K562 (cell line): ENCODE data around the gene MPZL1. TPM values are rescaled to one million over a fixed set of nuclear protein-coding genes. Genes with fewer than 3 reads are reported as not detected.

ENCODE experiments used
- BCOR ChIP-seq: fragments of 450-650 bp; IDR thresholded peaks from 2 replicates; pipeline ENCODE4 v1.6.1; 2016
- CBFB ChIP-seq: sonication (generic); formaldehyde crosslinking; IDR thresholded peaks from 2 replicates; pipeline ENCODE4 v1.4.0; 2020; ENCODE audit warnings: mild to moderate bottlenecking, missing genetic modification reagents
- ESRRA ChIP-seq: fragments of 450-650 bp; IDR thresholded peaks from 2 replicates; pipeline ENCODE4 v1.6.1; 2014; ENCODE audit warnings: low read depth, mild to moderate bottlenecking, moderate library complexity, borderline replicate concordance
- ETV5 ChIP-seq: sonication (generic); formaldehyde crosslinking; IDR thresholded peaks from 2 replicates; pipeline ENCODE4 v1.4.0; 2020; ENCODE audit warnings: low read depth, mild to moderate bottlenecking, missing genetic modification reagents
- FOXK2 ChIP-seq, 2 experiments: fragments of 450-650 bp; IDR thresholded peaks in 1 of 2; conservative IDR thresholded peaks in 1 of 2; 2 replicates each; pipeline ENCODE4 v1.6.1; 2016; ENCODE audit warnings: low read depth in 2 of 2, mild to moderate bottlenecking in 1 of 2
- GABPA ChIP-seq: fragments of 200-800 bp; sonication (Bioruptor generic); conservative IDR thresholded peaks from 2 replicates; pipeline ENCODE4 v1.6.1; 2016; ENCODE audit warnings: low read depth, missing genetic modification characterization, missing compliant biosample characterization
- HDAC2 ChIP-seq: fragments of 450-650 bp; IDR thresholded peaks from 2 replicates; pipeline ENCODE4 v1.6.1; 2016; ENCODE audit warnings: mild to moderate bottlenecking
- IFI16 ChIP-seq: fragments of 250-450 bp; sonication (Bioruptor Pico); IDR thresholded peaks from 2 replicates; pipeline ENCODE4 v2.1.2; 2022; ENCODE audit warnings: mild to moderate bottlenecking, inconsistent platforms
- MEF2A ChIP-seq: IDR thresholded peaks from 2 replicates; pipeline ENCODE4 v1.6.1; 2011; ENCODE audit warnings: low read depth, mild to moderate bottlenecking, low read length, moderate library complexity; ENCODE audit not compliant: control insufficient read depth
- MTA2 ChIP-seq: fragments of 450-650 bp; IDR thresholded peaks from 2 replicates; pipeline ENCODE4 v1.6.1; 2016; ENCODE audit warnings: low read depth
- NCOR1 ChIP-seq: fragments of 450-650 bp; IDR thresholded peaks from 2 replicates; pipeline ENCODE4 v1.6.1; 2016; ENCODE audit warnings: mild to moderate bottlenecking, moderate library complexity
- POLR2A ChIP-seq: fragments of 450-650 bp; conservative IDR thresholded peaks from 2 replicates; pipeline ENCODE4 v1.6.1; 2016
- RBBP5 ChIP-seq: fragments of 200-600 bp; sonication (generic); IDR thresholded peaks from 2 replicates; pipeline ENCODE4 v1.6.1; 2012; ENCODE audit warnings: borderline replicate concordance, mild to moderate bottlenecking, low read length, control low read depth, inconsistent platforms; ENCODE audit not compliant: insufficient read depth, poor library complexity, severe bottlenecking
- ZNF134 ChIP-seq: fragments of 250-450 bp; sonication (Bioruptor Pico); conservative IDR thresholded peaks from 2 replicates; pipeline ENCODE4 v1.4.0; 2020
- ZNF3 ChIP-seq: fragments of 250-450 bp; sonication (Bioruptor Pico); IDR thresholded peaks from 2 replicates; pipeline ENCODE4 v1.5.0; 2021; ENCODE audit warnings: mild to moderate bottlenecking, moderate library complexity
- ZNF561 ChIP-seq: fragments of 450-650 bp; formaldehyde crosslinking; conservative IDR thresholded peaks from 2 replicates; pipeline ENCODE4 v1.4.0; 2020; ENCODE audit warnings: mild to moderate bottlenecking, moderate library complexity
- ZNF583 ChIP-seq: fragments of 250-450 bp; sonication (Bioruptor Pico); IDR thresholded peaks from 2 replicates; pipeline ENCODE4 v1.4.0; 2020
- ZNF696 ChIP-seq: fragments of 250-450 bp; sonication (Bioruptor Pico); conservative IDR thresholded peaks from 2 replicates; pipeline ENCODE4 v1.4.0; 2020; ENCODE audit warnings: mild to moderate bottlenecking, moderate library complexity
- polyA plus RNA-seq, 8 experiments: library from polyadenylated mRNA; depleted of rRNA in 4 of 8; stranded (reverse) in 5 of 8; unstranded in 3 of 8; fragments of >200 nt; fragmentation: Nextera tagmentation in 2 of 8; fragmentation: Illumina TruSeq in 1 of 8; extraction: Ambion mirVana in 2 of 8; extraction: Trizol in 1 of 8; gene quantifications; 2 replicates each; pipeline versions ENCODE4 v1.2.1 to v1.2.3, GENCODE V29; 2011 to 2014; ENCODE audit warnings: inconsistent platforms in 1 of 8, missing spikeins in 1 of 8
- total RNA-seq, 7 experiments: library from RNA; depleted of rRNA in 6 of 7; stranded (reverse); fragments of >200 nt in 6 of 7; fragmentation: Illumina TruSeq in 2 of 7; extraction: Trizol in 2 of 7; gene quantifications; 2 replicates each; pipeline versions ENCODE4 v1.2.1 to v1.2.3, GENCODE V29; 2011 to 2021; ENCODE audit warnings: low replicate concordance in 1 of 7
- TF ChIP-seq, protein P1 (sequence below): fragments of 250-450 bp; sonication (Bioruptor Pico); IDR thresholded peaks from 2 replicates; pipeline ENCODE4 v1.9.0; 2021; ENCODE audit warnings: mild to moderate bottlenecking, inconsistent platforms
- TF ChIP-seq, protein P2 (sequence below): fragments of 450-650 bp; formaldehyde crosslinking; IDR thresholded peaks from 2 replicates; pipeline ENCODE4 v1.4.0; 2022; ENCODE audit warnings: missing genetic modification characterization
- TF ChIP-seq, protein P3 (sequence below): fragments of 250-450 bp; sonication (Bioruptor Pico); IDR thresholded peaks from 2 replicates; pipeline ENCODE4 v1.5.1; 2021; ENCODE audit warnings: mild to moderate bottlenecking
- TF ChIP-seq, protein P4 (sequence below), 2 experiments: fragments of 450-650 bp; IDR thresholded peaks; 2 replicates each; pipeline ENCODE4 v1.6.1; 2016

MPZL1 gene
- total and polyA plus RNA-seq, 9 of the 15 experiments (the other 6 are each of a cell fraction or from before 2014, with no cell fraction given), result 14.5 to 153 (median 66.5) TPM

DNA sequence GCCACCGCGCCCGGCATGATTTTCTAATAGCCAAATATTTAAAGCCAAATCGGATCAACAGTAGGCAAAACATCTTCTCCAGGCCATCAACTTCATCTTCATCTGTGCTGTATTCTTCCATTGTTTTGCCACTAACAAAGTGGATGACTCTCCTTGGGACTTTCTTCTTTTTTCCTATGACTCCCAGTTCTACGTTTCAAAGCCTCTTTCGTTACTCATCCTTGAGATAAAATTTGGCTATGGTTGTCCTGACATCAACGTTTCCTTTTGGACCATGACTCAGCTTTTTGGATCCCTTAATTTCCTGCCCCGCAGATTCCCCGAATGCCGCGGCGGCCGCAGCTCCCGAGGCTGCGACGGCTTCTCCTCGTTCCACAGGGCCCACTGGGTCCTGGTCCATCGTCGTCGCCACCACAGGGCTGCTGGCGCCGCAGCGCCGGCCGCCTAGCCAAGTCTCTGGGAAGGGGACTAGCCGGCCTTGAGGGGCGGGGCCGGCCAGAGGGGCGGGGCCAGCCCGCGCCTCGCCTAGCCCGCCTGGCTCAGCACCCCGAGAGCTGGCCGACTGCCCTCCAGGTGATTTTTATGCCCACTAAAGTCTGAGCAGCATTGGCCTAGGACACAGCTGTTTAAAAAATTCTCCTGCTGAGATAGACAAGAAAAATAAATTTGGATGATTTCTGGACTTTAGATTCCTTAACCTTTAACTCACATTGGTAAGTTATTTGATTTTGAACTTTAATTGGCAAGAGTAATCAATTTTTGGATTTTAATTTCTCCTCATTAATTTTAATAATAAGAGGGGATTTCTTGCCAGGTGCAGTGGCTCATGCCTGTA is 98.3 kb downstream of the MPZL1 start (continued):
- TF ChIP-seq ZNF134 (CRISPR knock-in tag) (0 out of 2 replicates have a peak, but pooled peaks have one; percentile 17), ZNF561 (CRISPR knock-in tag) (0 out of 2 replicates have a peak, but pooled peaks have one; percentile 38), NCOR1 (0 out of 2 replicates have a peak, but pooled peaks have one; percentile 3), ZNF583 (peak; percentile 88), HDAC2 (peak; percentile 20; the same call in 1 of the 2 replicates), MEF2A (peak; percentile 84; the same call in 1 of the 2 replicates), POLR2A (peak; percentile 74), BCOR (peak; percentile 46; the same call in 1 of the 2 replicates), FOXK2 (conservative IDR thresholded peaks at IDR 0.05 in 1 of 2, IDR thresholded peaks at IDR 0.05 in 1 of 2; ENCODE audit: low read depth in 2 of 2) (0 out of 4 replicates have a peak, but pooled peaks of 1 of the 2 experiments have one; percentile 16), MTA2 (peak; percentile 29; the same call in 1 of the 2 replicates), IFI16 (CRISPR knock-in tag) (no peak), CBFB (CRISPR knock-in tag) (0 out of 2 replicates have a peak, but pooled peaks have one; percentile 45), ETV5 (peak; percentile 56; the same call in 1 of the 2 replicates), ZNF3 (CRISPR knock-in tag) (peak; percentile 36; the same call in 1 of the 2 replicates), ESRRA (peak; percentile 57; the same call in 1 of the 2 replicates), RBBP5 (peak; percentile 27), ZNF696 (CRISPR knock-in tag) (no peak), GABPA (tag) (0 out of 2 replicates have a peak, but pooled peaks have one; percentile 23)
- TF ChIP-seq, protein P1, sequence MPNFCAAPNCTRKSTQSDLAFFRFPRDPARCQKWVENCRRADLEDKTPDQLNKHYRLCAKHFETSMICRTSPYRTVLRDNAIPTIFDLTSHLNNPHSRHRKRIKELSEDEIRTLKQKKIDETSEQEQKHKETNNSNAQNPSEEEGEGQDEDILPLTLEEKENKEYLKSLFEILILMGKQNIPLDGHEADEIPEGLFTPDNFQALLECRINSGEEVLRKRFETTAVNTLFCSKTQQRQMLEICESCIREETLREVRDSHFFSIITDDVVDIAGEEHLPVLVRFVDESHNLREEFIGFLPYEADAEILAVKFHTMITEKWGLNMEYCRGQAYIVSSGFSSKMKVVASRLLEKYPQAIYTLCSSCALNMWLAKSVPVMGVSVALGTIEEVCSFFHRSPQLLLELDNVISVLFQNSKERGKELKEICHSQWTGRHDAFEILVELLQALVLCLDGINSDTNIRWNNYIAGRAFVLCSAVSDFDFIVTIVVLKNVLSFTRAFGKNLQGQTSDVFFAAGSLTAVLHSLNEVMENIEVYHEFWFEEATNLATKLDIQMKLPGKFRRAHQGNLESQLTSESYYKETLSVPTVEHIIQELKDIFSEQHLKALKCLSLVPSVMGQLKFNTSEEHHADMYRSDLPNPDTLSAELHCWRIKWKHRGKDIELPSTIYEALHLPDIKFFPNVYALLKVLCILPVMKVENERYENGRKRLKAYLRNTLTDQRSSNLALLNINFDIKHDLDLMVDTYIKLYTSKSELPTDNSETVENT (CRISPR knock-in tag), result peak; percentile 62; the same call in 1 of the 2 replicates
- TF ChIP-seq, protein P2, sequence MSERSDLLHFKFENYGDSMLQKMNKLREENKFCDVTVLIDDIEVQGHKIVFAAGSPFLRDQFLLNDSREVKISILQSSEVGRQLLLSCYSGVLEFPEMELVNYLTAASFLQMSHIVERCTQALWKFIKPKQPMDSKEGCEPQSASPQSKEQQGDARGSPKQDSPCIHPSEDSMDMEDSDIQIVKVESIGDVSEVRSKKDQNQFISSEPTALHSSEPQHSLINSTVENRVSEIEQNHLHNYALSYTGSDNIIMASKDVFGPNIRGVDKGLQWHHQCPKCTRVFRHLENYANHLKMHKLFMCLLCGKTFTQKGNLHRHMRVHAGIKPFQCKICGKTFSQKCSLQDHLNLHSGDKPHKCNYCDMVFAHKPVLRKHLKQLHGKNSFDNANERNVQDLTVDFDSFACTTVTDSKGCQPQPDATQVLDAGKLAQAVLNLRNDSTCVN, result peak; percentile 66
- TF ChIP-seq, protein P3, sequence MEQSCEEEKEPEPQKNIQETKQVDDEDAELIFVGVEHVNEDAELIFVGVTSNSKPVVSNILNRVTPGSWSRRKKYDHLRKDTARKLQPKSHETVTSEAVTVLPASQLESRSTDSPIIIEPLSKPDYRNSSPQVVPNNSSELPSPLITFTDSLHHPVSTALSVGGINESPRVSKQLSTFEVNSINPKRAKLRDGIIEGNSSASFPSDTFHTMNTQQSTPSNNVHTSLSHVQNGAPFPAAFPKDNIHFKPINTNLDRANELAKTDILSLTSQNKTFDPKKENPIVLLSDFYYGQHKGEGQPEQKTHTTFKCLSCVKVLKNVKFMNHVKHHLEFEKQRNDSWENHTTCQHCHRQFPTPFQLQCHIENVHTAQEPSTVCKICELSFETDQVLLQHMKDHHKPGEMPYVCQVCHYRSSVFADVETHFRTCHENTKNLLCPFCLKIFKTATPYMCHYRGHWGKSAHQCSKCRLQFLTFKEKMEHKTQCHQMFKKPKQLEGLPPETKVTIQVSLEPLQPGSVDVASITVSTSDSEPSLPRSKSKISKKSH (CRISPR knock-in tag), result no peak
- TF ChIP-seq, protein P4, sequence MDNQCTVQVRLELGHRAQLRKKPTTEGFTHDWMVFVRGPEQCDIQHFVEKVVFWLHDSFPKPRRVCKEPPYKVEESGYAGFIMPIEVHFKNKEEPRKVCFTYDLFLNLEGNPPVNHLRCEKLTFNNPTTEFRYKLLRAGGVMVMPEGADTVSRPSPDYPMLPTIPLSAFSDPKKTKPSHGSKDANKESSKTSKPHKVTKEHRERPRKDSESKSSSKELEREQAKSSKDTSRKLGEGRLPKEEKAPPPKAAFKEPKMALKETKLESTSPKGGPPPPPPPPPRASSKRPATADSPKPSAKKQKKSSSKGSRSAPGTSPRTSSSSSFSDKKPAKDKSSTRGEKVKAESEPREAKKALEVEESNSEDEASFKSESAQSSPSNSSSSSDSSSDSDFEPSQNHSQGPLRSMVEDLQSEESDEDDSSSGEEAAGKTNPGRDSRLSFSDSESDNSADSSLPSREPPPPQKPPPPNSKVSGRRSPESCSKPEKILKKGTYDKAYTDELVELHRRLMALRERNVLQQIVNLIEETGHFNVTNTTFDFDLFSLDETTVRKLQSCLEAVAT (IDR thresholded peaks at IDR 0.05), result peak in 1 of 2 experiments; percentile 21; a peak in 1 of 4 replicates
